HEK293T (cell line): ENCODE results near the gene SPAG16.
"Not testable (repeated sequence)": the region's sequence is repeated elsewhere in the genome, so short reads cannot be mapped to it uniquely, and the experiment has no call there.

Experiments
- CTCF ChIA-PET: fragments of 350-600 bp; formaldehyde crosslinking; extraction: SDS; loops from one replicate; lab custom pipeline; 2021; ENCODE audit warnings: antibody characterized with exemption, inconsistent platforms; lab: Yijun Ruan, JAX
- POLR2A ChIA-PET: fragments of 350-600 bp; formaldehyde crosslinking; extraction: SDS; loops from one replicate; lab custom pipeline; 2020; ENCODE audit warnings: antibody characterized with exemption, inconsistent platforms; lab: Yijun Ruan, JAX
- DNase-seq: peaks from one replicate; pipeline ENCODE4 v3.0.0; 2012; ENCODE audit warnings: mixed read lengths; ENCODE audit errors: extremely low spot score
- ARNT ChIP-seq: fragments of 450-650 bp; IDR thresholded peaks from 2 replicates; pipeline ENCODE4 v1.6.1; 2017; ENCODE audit warnings: mild to moderate bottlenecking
- BHLHE40 ChIP-seq: fragments of 450-650 bp; IDR thresholded peaks from 2 replicates; pipeline ENCODE4 v1.6.1; 2016; ENCODE audit warnings: mild to moderate bottlenecking, moderate library complexity, borderline replicate concordance
- CTBP1 ChIP-seq: fragments of 450-650 bp; IDR thresholded peaks from 2 replicates; pipeline ENCODE4 v1.6.1; 2016; ENCODE audit warnings: borderline replicate concordance
- ELF4 ChIP-seq: fragments of 450-650 bp; IDR thresholded peaks from 2 replicates; pipeline ENCODE4 v1.6.1; 2017; ENCODE audit warnings: antibody characterized with exemption
- FOXA1 ChIP-seq: fragments of 450-650 bp; IDR thresholded peaks from 2 replicates; pipeline ENCODE4 v1.6.1; 2016; ENCODE audit warnings: mild to moderate bottlenecking
- FOXK2 ChIP-seq: fragments of 450-650 bp; IDR thresholded peaks from 2 replicates; pipeline ENCODE4 v1.6.1; 2016; ENCODE audit warnings: mild to moderate bottlenecking
- FOXM1 ChIP-seq: fragments of 450-650 bp; IDR thresholded peaks from 2 replicates; pipeline ENCODE4 v1.6.1; 2017; ENCODE audit warnings: mild to moderate bottlenecking, borderline replicate concordance
- HDGF ChIP-seq: fragments of 450-650 bp; IDR thresholded peaks from 2 replicates; pipeline ENCODE4 v1.6.1; 2017; ENCODE audit warnings: antibody characterized with exemption, borderline replicate concordance
- L3MBTL2 ChIP-seq: fragments of 450-650 bp; conservative IDR thresholded peaks from 2 replicates; pipeline ENCODE4 v1.6.1; 2016; ENCODE audit warnings: mild to moderate bottlenecking
- LEF1 ChIP-seq: fragments of 450-650 bp; IDR thresholded peaks from 2 replicates; pipeline ENCODE4 v1.6.1; 2017; ENCODE audit warnings: mild to moderate bottlenecking, borderline replicate concordance
- NFRKB ChIP-seq: fragments of 450-650 bp; IDR thresholded peaks from 2 replicates; pipeline ENCODE4 v1.6.1; 2016; ENCODE audit warnings: mild to moderate bottlenecking, moderate library complexity
- PKNOX1 ChIP-seq: fragments of 450-650 bp; IDR thresholded peaks from 2 replicates; pipeline ENCODE4 v1.6.1; 2016
- SP1 ChIP-seq: fragments of 450-650 bp; IDR thresholded peaks from 2 replicates; pipeline ENCODE4 v1.6.1; 2017
- SUZ12 ChIP-seq: fragments of 450-650 bp; IDR thresholded peaks from 2 replicates; pipeline ENCODE4 v1.6.1; 2016; ENCODE audit warnings: mild to moderate bottlenecking
- TARDBP ChIP-seq: fragments of 450-650 bp; IDR thresholded peaks from 2 replicates; pipeline ENCODE4 v1.6.1; 2016
- ZNF384 ChIP-seq: fragments of 450-650 bp; IDR thresholded peaks from 2 replicates; pipeline ENCODE4 v1.6.1; 2016

The SPAG16 gene

GRCh38 chr2:213688133-213688532 is 403.9 kb downstream of the SPAG16 start:
- DNase-seq = no peak
- CTCF ChIA-PET = no interaction called here
- POLR2A ChIA-PET = no interaction called here
- TF ChIP-seq HDGF = no peak
- no peak for TF ChIP-seq TARDBP
- no peak for TF ChIP-seq FOXM1
- TF ChIP-seq SP1 = no peak
- TF ChIP-seq CTBP1 = no peak
- no peak for TF ChIP-seq FOXA1
- TF ChIP-seq SUZ12 = no peak
- TF ChIP-seq PKNOX1 = no peak
- TF ChIP-seq FOXK2 = no peak
- no peak for TF ChIP-seq ZNF384
- no peak for TF ChIP-seq ELF4
- no peak for TF ChIP-seq ARNT
- TF ChIP-seq NFRKB = no peak
- no peak for TF ChIP-seq LEF1
- no peak for TF ChIP-seq BHLHE40
- no peak for TF ChIP-seq L3MBTL2

DNA sequence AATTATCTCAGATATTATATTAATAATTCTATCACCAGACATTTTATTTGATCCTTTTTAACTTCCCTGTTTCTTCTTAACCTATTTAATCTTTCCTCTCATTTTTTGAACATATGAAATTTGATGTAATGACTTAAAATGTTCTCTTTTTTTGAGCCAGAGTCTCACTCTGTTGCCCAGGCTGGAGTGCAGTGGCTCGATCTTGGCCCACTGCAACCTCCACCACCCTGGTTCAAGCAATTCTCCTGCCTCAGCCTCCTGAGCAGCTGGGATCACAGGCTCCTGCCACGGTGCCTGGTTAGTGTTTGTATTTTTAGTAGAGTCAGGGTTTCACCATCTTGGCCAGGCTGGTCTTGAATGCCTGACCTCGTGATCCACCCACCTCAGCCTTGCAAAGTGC is 404.6 kb downstream of the SPAG16 start:
- CTCF ChIA-PET, POLR2A ChIA-PET, DNase-seq: not testable (repeated sequence)

DNA sequence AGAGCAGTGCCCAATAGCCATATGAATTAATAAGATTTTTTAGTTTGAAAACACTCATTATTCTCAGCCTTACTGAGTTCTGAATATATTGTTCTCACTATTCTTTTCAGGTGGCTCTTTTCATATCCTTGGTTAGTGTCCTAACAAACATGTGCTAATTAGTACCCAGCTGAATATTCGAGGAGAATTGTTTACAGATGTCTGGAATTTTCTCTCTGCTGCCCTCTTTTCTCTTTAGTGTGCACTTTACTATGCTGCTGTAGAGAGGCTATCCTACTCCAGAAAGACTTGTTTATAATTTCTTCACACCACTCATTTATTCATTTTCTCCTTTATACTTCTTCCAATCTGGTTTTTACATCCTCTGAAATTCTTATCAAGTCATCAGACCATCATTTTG is 405.3 kb downstream of the SPAG16 start:
- no peak for TF ChIP-seq TARDBP
- TF ChIP-seq HDGF = no peak
- no peak for TF ChIP-seq ZNF384
- no peak for TF ChIP-seq FOXA1
- no peak for TF ChIP-seq SP1
- no peak for TF ChIP-seq FOXM1
- TF ChIP-seq SUZ12 = no peak
- no peak for TF ChIP-seq LEF1
- no peak for TF ChIP-seq PKNOX1
- TF ChIP-seq CTBP1 = no peak
- no peak for TF ChIP-seq ARNT
- TF ChIP-seq ELF4 = no peak
- no peak for TF ChIP-seq BHLHE40
- TF ChIP-seq FOXK2 = no peak
- TF ChIP-seq NFRKB = no peak
- TF ChIP-seq L3MBTL2 = no peak
- POLR2A ChIA-PET = no interaction called here
- DNase-seq = no peak
- CTCF ChIA-PET = no interaction called here

DNA sequence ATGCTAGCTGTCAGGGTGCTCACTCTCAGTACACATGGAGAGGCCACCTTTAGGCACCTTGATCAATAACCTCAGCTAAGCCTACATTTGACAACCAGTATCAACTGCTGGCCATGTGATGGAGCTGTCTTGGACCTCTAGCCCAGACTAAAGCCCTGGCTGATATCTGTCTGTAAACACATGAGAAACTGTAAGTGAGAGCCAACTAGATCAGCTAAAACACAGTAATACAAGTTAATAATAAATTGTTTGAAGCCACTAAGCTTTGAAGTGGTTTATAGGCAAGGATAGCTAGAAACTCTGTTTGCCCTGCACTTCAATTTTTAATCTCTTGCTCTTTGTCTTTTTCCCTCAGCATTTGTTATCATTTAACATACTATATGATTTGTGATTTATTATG is 407.1 kb downstream of the SPAG16 start:
- no peak for DNase-seq
- TF ChIP-seq FOXM1 (no peak), ZNF384 (no peak), FOXK2 (no peak), PKNOX1 (no peak), NFRKB (no peak), ARNT (no peak), HDGF (no peak), L3MBTL2 (no peak), FOXA1 (no peak), SUZ12 (no peak), SP1 (no peak), CTBP1 (no peak), BHLHE40 (no peak)
- ChIA-PET POLR2A (no interaction called here), CTCF (no interaction called here)

- no peak for DNase-seq
- POLR2A ChIA-PET = no interaction called here
- CTCF ChIA-PET = no interaction called here
- TF ChIP-seq TARDBP (no peak), FOXA1 (no peak), L3MBTL2 (no peak), FOXM1 (no peak), NFRKB (no peak), BHLHE40 (no peak), CTBP1 (no peak), PKNOX1 (no peak), ZNF384 (no peak), HDGF (no peak), SUZ12 (no peak), LEF1 (no peak), ELF4 (no peak), SP1 (no peak), ARNT (no peak), FOXK2 (no peak)
Measured at GRCh38 chr2:213696442-213696841, 412.2 kb downstream of the SPAG16 start.

- DNase-seq, POLR2A ChIA-PET, CTCF ChIA-PET: not testable (repeated sequence)
Measured at GRCh38 chr2:213701365-213701764, 417.1 kb downstream of the SPAG16 start.
